ENCODE data around the gene KIF9. TPM values are rescaled to one million over a fixed set of nuclear protein-coding genes. Genes with fewer than 3 reads are reported as not detected.

Gene KIF9
- total and polyA plus RNA-seq, 2 of the 8 experiments (the other 6 are each of a cell fraction or from before 2014, with no cell fraction given): 5.0 to 8.0 TPM

- no peak for TF ChIP-seq ZNF274 (IDR thresholded peaks at IDR 0.05; ENCODE audit: borderline replicate concordance, extremely low read depth, low read length)
- TF ChIP-seq JUND (IDR thresholded peaks at IDR 0.05; ENCODE audit: low read length): no peak
- no peak for TF ChIP-seq SAP30 (IDR thresholded peaks at IDR 0.05; ENCODE audit: insufficient read depth, insufficient replicate concordance, low read length)
- TF ChIP-seq CHD1 (IDR thresholded peaks at IDR 0.05; ENCODE audit: low read depth, low read length): no peak
- TF ChIP-seq KDM5A (IDR thresholded peaks at IDR 0.05; ENCODE audit: low read length): no peak
- no peak for TF ChIP-seq SIX5 (IDR thresholded peaks at IDR 0.05; ENCODE audit: low read depth, low read length)
- TF ChIP-seq BACH1 (IDR thresholded peaks at IDR 0.05; ENCODE audit: low read length): no peak
- no peak for TF ChIP-seq SUZ12 (IDR thresholded peaks at IDR 0.05; ENCODE audit: low read length)
- TF ChIP-seq CTBP2 (IDR thresholded peaks at IDR 0.05; ENCODE audit: borderline replicate concordance, insufficient read depth, insufficient read length, low read length): no peak
- TF ChIP-seq CTCF (IDR thresholded peaks at IDR 0.05; ENCODE audit: control extremely low read depth in 1 of 3, insufficient read depth in 1 of 3, low read depth in 1 of 3, low read length in 3 of 3): no peak
- TF ChIP-seq SIRT6 (IDR thresholded peaks at IDR 0.05; ENCODE audit: low read length): no peak
These were observed 18.9 kb upstream of the KIF9 start (continued) for GRCh38 chr3:47301456-47301855.
